GM12865 (cell line): Measurements from ENCODE around the gene RNF25.
A peak's percentile ranks its signal among the peaks of the same experiment; 100 is the strongest.

Experiments used
- DNase-seq: peaks from one replicate; pipeline ENCODE4 v3.0.0; 2010; ENCODE audit warnings: low read depth
- H3K4me3 ChIP-seq: 2 replicates; pipeline ENCODE4 v1.5.1; 2011; ENCODE audit warnings: mild to moderate bottlenecking, low read depth, low read length, control low read depth
- TF ChIP-seq, protein P1 (sequence below): IDR thresholded peaks from 2 replicates; pipeline ENCODE4 v1.5.1; 2011; ENCODE audit warnings: low read length, control low read depth, low read depth, inconsistent platforms; ENCODE audit not compliant: insufficient read depth; ENCODE audit errors: missing control alignments

The RNF25 gene

GRCh38 chr2:218659988-218660358, 11.8 kb downstream of the RNF25 start:
- TF ChIP-seq, protein P1, sequence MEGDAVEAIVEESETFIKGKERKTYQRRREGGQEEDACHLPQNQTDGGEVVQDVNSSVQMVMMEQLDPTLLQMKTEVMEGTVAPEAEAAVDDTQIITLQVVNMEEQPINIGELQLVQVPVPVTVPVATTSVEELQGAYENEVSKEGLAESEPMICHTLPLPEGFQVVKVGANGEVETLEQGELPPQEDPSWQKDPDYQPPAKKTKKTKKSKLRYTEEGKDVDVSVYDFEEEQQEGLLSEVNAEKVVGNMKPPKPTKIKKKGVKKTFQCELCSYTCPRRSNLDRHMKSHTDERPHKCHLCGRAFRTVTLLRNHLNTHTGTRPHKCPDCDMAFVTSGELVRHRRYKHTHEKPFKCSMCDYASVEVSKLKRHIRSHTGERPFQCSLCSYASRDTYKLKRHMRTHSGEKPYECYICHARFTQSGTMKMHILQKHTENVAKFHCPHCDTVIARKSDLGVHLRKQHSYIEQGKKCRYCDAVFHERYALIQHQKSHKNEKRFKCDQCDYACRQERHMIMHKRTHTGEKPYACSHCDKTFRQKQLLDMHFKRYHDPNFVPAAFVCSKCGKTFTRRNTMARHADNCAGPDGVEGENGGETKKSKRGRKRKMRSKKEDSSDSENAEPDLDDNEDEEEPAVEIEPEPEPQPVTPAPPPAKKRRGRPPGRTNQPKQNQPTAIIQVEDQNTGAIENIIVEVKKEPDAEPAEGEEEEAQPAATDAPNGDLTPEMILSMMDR = no peak
- DNase-seq = no peak
- peak overlapping the region; percentile 84 for H3K4me3 ChIP-seq

DNA sequence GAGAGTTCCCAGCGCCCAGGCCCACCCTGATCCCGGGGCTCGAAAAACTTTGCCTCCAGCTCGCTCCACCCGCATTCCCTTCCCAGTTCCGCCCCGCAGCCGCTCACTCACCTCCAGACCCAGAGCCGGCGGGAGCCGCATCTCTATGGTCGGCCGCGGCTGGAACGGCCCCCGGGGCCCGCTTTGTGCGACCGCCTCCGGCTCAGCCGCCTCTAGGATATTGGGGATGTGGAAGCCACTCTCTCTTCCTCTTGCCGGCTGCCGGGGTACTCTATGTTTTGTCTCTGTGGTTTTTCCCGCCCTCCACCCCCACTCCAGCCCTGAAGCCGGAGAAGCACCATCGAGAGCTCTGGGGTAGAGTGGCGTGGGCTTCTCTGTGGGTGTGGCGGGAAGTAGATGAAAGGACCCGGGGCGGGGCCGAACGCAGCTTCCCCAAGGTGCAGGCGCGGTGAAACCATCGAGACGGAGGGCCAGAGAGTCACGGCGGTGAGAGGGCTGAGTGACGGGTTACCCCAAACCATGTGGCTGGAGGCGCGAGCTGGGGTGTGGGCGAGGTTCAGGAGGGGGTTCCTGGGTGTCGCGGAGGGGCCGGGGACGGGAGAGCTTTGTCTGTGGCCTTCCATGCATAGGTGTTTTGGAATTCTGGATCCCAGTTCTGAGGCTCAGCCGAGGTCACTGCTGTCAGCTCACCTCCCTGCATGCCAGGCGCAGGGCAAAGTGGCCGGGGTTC, 12.4 kb downstream of the RNF25 start, which contains the start of the genes BCS1L and ZNF142:
Gene BCS1L (plus strand): TSS at position 426 of the 730 bp plus-strand sequence. CDS start 1,305 bp downstream, outside the sequence.
Gene ZNF142 (minus strand): TSS at position 366 of the 730 bp plus-strand sequence. CDS start 3,194 bp downstream, outside the sequence.
- TF ChIP-seq, protein P1 = no peak
- peak within 1 kb of the TSS; percentile 84 for H3K4me3 ChIP-seq
- DNase-seq = peak; percentile 94

DNA sequence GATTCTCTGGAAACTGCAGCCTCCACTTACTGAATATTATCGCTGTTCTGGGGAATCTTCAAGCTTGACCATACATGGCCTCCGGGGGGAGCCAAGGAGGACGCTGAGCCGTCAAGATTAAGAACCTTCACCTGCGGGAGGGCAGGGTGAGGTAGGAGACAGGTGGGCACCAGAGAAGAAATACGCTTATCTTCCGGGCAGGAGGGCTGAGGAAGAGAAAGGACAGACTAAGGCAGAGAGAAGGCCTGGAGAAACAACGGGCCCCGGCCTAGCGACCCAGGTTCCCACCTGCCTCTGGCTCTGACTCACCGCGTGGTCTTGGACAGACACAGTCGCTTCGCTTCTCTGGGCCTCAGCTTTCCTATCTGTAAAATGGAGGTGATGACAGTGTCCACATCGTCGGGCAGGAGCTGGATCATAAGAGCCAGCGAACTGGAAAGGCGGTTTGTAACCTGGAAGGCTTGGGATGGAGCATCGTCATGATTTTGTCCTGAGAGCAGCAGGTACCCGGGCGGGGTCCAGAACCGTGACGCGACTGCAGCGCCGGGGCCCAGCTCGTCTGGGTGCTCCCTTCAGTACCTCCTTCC, 13.0 kb downstream of the RNF25 start:
- DNase-seq = peak; percentile 76
- TF ChIP-seq, protein P1 = peak; percentile 51
- peak overlapping the region; percentile 84 for H3K4me3 ChIP-seq

DNA sequence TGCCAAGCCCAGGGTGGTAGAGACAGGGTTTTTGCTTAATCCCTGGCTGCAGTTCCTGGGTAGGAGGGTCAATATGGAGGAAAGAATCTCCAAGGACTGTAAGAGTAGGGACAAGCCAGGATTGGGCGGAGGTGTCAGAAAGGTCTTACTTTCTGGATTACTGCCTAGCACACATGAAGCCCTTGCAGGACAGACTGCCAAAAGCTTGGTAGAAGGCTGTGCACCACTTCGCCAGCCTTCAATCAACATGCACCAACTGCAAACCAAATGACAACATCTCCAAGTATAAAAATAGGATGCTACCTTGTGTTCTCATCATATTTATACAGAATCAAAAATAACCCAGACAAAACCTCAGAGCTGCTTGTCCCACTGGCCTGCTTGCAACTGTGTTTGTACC, 16.1 kb downstream of the RNF25 start:
- no peak for DNase-seq
- H3K4me3 ChIP-seq = no peak overlapping the region
- TF ChIP-seq, protein P1 = no peak

DNA sequence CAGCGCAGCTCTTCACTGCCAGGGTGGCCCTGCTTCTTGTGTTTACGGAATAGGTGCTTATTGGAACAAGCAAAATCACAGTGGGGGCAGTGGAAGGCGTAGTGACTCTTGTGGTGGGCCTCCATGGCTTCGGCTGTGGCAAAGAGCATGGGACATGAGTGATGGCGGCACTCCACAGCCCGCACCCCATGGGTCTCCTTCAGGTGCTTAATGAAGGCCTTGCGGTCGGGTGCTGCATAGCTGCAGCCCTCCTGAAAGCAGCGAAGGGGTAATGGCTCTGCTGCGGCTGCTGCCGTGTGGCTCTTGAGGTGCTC, 23.1 kb downstream of the RNF25 start:
- no peak overlapping the region for H3K4me3 ChIP-seq
- TF ChIP-seq, protein P1 = no peak
- no peak for DNase-seq

- TF ChIP-seq, protein P1 = peak; percentile 85
- H3K4me3 ChIP-seq = no peak overlapping the region
- peak; percentile 73 for DNase-seq
These were observed 23.6 kb downstream of the RNF25 start for GRCh38 chr2:218648088-218648786.
